H54 (cell line): ENCODE measurements around the gene USP17L5.
"Not testable (repeated sequence)": the region's sequence is repeated elsewhere in the genome, so short reads cannot be mapped to it uniquely, and the experiment has no call there.

Experiments used
- DNase-seq: peaks from one replicate; pipeline ENCODE4 v3.0.0; 2011; ENCODE audit warnings: low spot score, mixed read lengths; ENCODE audit not compliant: insufficient read length
- FAIRE-seq: peaks from 3 replicates; lab custom pipeline; 2011; peaks lifted over from hg19 to GRCh38; lab: Jason Lieb, UNC
- POLR2A ChIP-seq: IDR thresholded peaks from 2 replicates; pipeline ENCODE4 v1.6.1; 2011; ENCODE audit warnings: low read depth, mild to moderate bottlenecking, low read length

USP17L5 gene, protein sequence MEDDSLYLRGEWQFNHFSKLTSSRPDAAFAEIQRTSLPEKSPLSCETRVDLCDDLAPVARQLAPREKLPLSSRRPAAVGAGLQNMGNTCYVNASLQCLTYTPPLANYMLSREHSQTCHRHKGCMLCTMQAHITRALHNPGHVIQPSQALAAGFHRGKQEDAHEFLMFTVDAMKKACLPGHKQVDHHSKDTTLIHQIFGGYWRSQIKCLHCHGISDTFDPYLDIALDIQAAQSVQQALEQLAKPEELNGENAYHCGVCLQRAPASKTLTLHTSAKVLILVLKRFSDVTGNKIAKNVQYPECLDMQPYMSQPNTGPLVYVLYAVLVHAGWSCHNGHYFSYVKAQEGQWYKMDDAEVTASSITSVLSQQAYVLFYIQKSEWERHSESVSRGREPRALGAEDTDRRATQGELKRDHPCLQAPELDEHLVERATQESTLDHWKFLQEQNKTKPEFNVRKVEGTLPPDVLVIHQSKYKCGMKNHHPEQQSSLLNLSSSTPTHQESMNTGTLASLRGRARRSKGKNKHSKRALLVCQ

GRCh38 chr4:9339103-9339502 is at the start of gene USP17L5:
TSS of gene USP17L5 (plus strand) at chr4:9339403. CDS start at chr4:9339403, 0 bp downstream.
- not testable (repeated sequence) for DNase-seq, FAIRE-seq

DNA sequence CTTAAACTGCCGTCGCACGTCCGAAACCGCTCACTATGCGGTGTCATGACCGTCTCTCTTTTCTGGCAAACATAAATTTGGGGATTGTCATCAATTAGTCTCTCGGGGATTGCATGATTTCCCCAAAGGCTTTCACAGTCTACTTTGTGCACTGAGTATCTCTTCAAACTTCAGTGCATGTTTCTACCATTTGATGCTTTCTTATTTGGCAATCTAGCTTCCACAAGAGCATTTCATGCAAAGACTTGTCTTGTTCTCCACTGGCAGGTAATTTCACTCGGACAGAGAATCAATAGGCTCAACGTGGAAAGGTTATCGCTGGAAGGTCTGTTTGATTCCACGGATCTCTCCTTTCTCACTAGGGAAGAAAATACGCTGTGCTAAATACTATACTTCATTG is 15.0 kb upstream of the USP17L5 start:
- not testable (repeated sequence) for DNase-seq, FAIRE-seq

DNA sequence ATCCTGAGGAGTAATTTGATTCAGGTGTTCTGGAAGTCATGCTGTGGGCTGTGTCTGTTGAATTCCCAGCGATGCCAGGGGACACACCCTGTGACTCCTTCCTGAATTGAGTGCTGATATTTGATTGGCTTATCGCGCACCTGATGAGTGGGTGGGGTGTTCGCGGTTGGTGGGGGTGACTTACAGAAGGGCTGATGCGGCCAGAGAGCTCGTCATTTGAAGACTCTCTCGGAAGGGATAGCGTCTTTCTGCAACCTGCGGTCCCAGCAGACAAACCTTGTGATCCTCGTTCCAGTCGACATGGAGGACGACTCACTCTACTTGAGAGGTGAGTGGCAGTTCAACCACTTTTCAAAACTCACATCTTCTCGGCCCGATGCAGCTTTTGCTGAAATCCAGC is 14.3 kb upstream of the USP17L5 start, which contains the start of gene USP17L24:
USP17L24 (plus strand) TSS at position 301 of the 400 bp plus-strand sequence; CDS start at position 301, 0 bp downstream.
- not testable (repeated sequence) for FAIRE-seq, DNase-seq

DNA sequence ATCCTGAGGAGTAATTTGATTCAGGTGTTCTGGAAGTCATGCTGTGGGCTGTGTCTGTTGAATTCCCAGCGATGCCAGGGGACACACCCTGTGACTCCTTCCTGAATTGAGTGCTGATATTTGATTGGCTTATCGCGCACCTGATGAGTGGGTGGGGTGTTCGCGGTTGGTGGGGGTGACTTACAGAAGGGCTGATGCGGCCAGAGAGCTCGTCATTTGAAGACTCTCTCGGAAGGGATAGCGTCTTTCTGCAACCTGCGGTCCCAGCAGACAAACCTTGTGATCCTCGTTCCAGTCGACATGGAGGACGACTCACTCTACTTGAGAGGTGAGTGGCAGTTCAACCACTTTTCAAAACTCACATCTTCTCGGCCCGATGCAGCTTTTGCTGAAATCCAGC is 9.6 kb upstream of the USP17L5 start, which contains the start of gene USP17L25:
USP17L25 (plus strand) TSS at position 301 of the 400 bp plus-strand sequence; CDS start at position 301, 0 bp downstream.
- FAIRE-seq, DNase-seq: not testable (repeated sequence)

DNA sequence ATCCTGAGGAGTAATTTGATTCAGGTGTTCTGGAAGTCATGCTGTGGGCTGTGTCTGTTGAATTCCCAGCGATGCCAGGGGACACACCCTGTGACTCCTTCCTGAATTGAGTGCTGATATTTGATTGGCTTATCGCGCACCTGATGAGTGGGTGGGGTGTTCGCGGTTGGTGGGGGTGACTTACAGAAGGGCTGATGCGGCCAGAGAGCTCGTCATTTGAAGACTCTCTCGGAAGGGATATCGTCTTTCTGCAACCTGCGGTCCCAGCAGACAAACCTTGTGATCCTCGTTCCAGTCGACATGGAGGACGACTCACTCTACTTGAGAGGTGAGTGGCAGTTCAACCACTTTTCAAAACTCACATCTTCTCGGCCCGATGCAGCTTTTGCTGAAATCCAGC is 4.8 kb upstream of the USP17L5 start, which contains the start of gene USP17L26:
USP17L26 (plus strand) TSS at position 301 of the 400 bp plus-strand sequence; CDS start at position 301, 0 bp downstream.
- not testable (repeated sequence) for DNase-seq, FAIRE-seq

DNA sequence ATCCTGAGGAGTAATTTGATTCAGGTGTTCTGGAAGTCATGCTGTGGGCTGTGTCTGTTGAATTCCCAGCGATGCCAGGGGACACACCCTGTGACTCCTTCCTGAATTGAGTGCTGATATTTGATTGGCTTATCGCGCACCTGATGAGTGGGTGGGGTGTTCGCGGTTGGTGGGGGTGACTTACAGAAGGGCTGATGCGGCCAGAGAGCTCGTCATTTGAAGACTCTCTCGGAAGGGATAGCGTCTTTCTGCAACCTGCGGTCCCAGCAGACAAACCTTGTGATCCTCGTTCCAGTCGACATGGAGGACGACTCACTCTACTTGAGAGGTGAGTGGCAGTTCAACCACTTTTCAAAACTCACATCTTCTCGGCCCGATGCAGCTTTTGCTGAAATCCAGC is 4.6 kb downstream of the USP17L5 start, which contains the start of gene USP17L27:
USP17L27 (plus strand) TSS at position 301 of the 400 bp plus-strand sequence; CDS start at position 301, 0 bp downstream.
- FAIRE-seq, DNase-seq: not testable (repeated sequence)

GRCh38 chr4:9348593-9348992 is 9.4 kb downstream of the USP17L5 start, which contains the start of gene USP17L28:
TSS of gene USP17L28 (plus strand) at chr4:9348893. CDS start at chr4:9348893, 0 bp downstream.
- FAIRE-seq, DNase-seq: not testable (repeated sequence)

- not testable (repeated sequence) for FAIRE-seq, DNase-seq
Observed at GRCh38 chr4:9350866-9351265, 11.7 kb downstream of the USP17L5 start.

DNA sequence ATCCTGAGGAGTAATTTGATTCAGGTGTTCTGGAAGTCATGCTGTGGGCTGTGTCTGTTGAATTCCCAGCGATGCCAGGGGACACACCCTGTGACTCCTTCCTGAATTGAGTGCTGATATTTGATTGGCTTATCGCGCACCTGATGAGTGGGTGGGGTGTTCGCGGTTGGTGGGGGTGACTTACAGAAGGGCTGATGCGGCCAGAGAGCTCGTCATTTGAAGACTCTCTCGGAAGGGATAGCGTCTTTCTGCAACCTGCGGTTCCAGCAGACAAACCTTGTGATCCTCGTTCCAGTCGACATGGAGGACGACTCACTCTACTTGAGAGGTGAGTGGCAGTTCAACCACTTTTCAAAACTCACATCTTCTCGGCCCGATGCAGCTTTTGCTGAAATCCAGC is 14.1 kb downstream of the USP17L5 start, which contains the start of gene USP17L29:
USP17L29 (plus strand) TSS at position 301 of the 400 bp plus-strand sequence; CDS start at position 301, 0 bp downstream.
- not testable (repeated sequence) for FAIRE-seq, DNase-seq

GRCh38 chr4:9362829-9363228 is 23.6 kb downstream of the USP17L5 start, which contains the start of gene USP17L30:
TSS of gene USP17L30 (plus strand) at chr4:9363129. CDS start at chr4:9363129, 0 bp downstream.
- FAIRE-seq, DNase-seq: not testable (repeated sequence)

GRCh38 chr4:9379881-9380280 is 40.7 kb downstream of the USP17L5 start:
- not testable (repeated sequence) for FAIRE-seq, DNase-seq

- not testable (repeated sequence) for DNase-seq
Observed at GRCh38 chr4:9381012-9381534, 41.9 kb downstream of the USP17L5 start.

GRCh38 chr4:9384126-9384525 is 44.9 kb downstream of the USP17L5 start:
- no peak for DNase-seq
- no peak for FAIRE-seq
- TF ChIP-seq POLR2A = no peak

More at GRCh38 chr4:9381012-9381534, 41.9 kb downstream of the USP17L5 start:
- not testable (repeated sequence) for FAIRE-seq

- not testable (repeated sequence) for FAIRE-seq, DNase-seq
Observed at GRCh38 chr4:9389001-9389400, 49.8 kb downstream of the USP17L5 start.
